Heart right ventricle (tissue), 16 donors: ENCODE results near the gene STRA6. TPM values are rescaled to one million over a fixed set of nuclear protein-coding genes. Genes with fewer than 3 reads are reported as not detected.

Experiments used
- ATAC-seq, 8 donors: fragments of 200-7000 bp; cut with Tn5 transposase; one replicate each; pipeline ENCODE4 v1.9.1; 2020; ENCODE audit warnings: mild to moderate bottlenecking in 8 of 8, moderate library complexity in 8 of 8, moderate number of reproducible peaks in 1 of 8
- DNase-seq, 2 donors: peaks; one replicate each; pipeline ENCODE4 v3.0.0-alpha.2; 2020
- H3K27ac ChIP-seq, 10 donors: fragments of 200-600 bp; sonication (generic) in 2 of 10; one replicate each; pipeline versions ENCODE4 v1.5.0 to v1.8.0; 2020 to 2022; ENCODE audit warnings: mild to moderate bottlenecking in 3 of 10
- H3K27me3 ChIP-seq, 7 donors: fragments of 200-600 bp; one replicate each; pipeline ENCODE4 v1.8.0; 2021 to 2022; ENCODE audit warnings: mild to moderate bottlenecking in 2 of 7
- H3K36me3 ChIP-seq, 9 donors: fragments of 200-600 bp; sonication (generic) in 1 of 9; one replicate each; pipeline versions ENCODE4 v1.5.0 to v1.8.0; 2020 to 2022; ENCODE audit warnings: mild to moderate bottlenecking in 2 of 9
- H3K4me1 ChIP-seq, 9 donors: fragments of 200-600 bp; sonication (generic) in 1 of 9; one replicate each; pipeline versions ENCODE4 v1.5.0 to v1.8.0; 2020 to 2022; ENCODE audit warnings: mild to moderate bottlenecking in 4 of 9
- H3K4me3 ChIP-seq, 10 donors: fragments of 200-600 bp; sonication (generic) in 2 of 10; one replicate each; pipeline versions ENCODE4 v1.5.0 to v1.8.0; 2020 to 2022; ENCODE audit warnings: mild to moderate bottlenecking in 7 of 10, moderate library complexity in 2 of 10
- H3K9me3 ChIP-seq, 11 donors: fragments of 200-600 bp in 10 of 11; sonication (generic) in 2 of 11; one replicate each; pipeline versions ENCODE4 v1.5.0 to v1.8.0; 2013 to 2022; ENCODE audit warnings: mild to moderate bottlenecking in 2 of 11, control low read depth in 1 of 11, moderate library complexity in 1 of 11
- CTCF ChIP-seq, 9 donors: fragments of 200-600 bp; sonication (generic) in 2 of 9; IDR thresholded peaks; one replicate each; pipeline versions ENCODE4 v1.5.0 to v1.8.0; 2021 to 2022; ENCODE audit warnings: antibody characterized with exemption in 9 of 9, mild to moderate bottlenecking in 5 of 9, moderate library complexity in 1 of 9
- WGBS, 2 donors: extraction: QIAGEN DNeasy Blood & Tissue Kit; methylation state at CpG; one replicate each; pipeline ENCODE4 v1.1.7; 2013; ENCODE audit warnings: inconsistent platforms in 1 of 2; 5-methylcytosine and 5-hydroxymethylcytosine counted together
- intact Hi-C, 10 donors: fragments of 100-400 bp; cut with DNase I; formaldehyde crosslinking; loops; one replicate each; pipeline versions ENCODE4 v1.11.1 to v1.14.2; 2022
- polyA plus RNA-seq, 2 donors: library from polyadenylated mRNA; stranded (reverse); fragments of 200-250 nt; gene quantifications; one replicate each; pipeline ENCODE4 v1.2.3, GENCODE V29; 2013
- total RNA-seq, 10 donors: library from RNA; stranded (reverse); fragmentation: NEBNext Ultra II Directional in 3 of 10; extraction: Animal tissue kit (Norgen Biotek cat#: 25700) in 3 of 10; gene quantifications; one replicate each; pipeline versions ENCODE4 v1.2.1 to v1.2.4, GENCODE V29; 2021 to 2023
- donor health status: Arrhythmogenic right ventricular cardiomyopathy.
- donor health status: ischemic (EF 13 %, LVEDD 7.1; RV severe dilation, severe dysfunction).
- donor health status: healthy with polysubstance abuse.
- donor health status: DM: no; HTN: yes; CAD: no.
- donor health status: DM: no; HTN: no; CAD: no.
- donor health status: ischemic (EF 25% LVEDD 6.9; RV normal size, moderate dysfunction).
- donor health status: ischemic (EF 25% LVEDD 5.7; RV mildly dilated, moderate dysfunction).
- donor health status: healthy.
- donor health status: DM: yes; HTN: yes; CAD: no.
- donor health status: Ischemic cardiomyopathy.
- donor health status: ischemic (EF 35%, LVEDD 5.7; RV mildly dilated, moderate dysfunction).
- donor health status: nonischemic (EF 11% LVEDD 7.7; RV severe dilation, severe dysfunction).
- donor health status: DM: yes; HTN: yes; CAD: no.
- donor health status: PGD.
- donor health status: ischemic (EF 29% LVEDD 5.4; RV normal size, mild dysfunction).
- donor health status: nonischemic (EF 23%, LVEDD 6.1; RV moderate dilation, normal function).

STRA6 gene
- total and polyA plus RNA-seq, 12 donors = 0.03 to 0.21 (median 0.14) TPM; not detected in 8

- H3K4me1 ChIP-seq = peaks cover 18 to 97% (median 62%) of the 10 kb centered on the region in 9 donors
- H3K36me3 ChIP-seq = no peaks in the 10 kb centered on the region
- no peak for DNase-seq
- no peak for TF ChIP-seq CTCF (IDR thresholded peaks at IDR 0.05)
- intact Hi-C loops = loop anchor here in 2 of 10 donors (5.0 kb wide), 2 partner anchors 38 to 142 kb away; no protein-coding TSS in a partner anchor
- no peaks in the 10 kb centered on the region for H3K9me3 ChIP-seq
- no peak for ATAC-seq
- WGBS, 2 donors = 91 to 92% methylated on average over 45 of the region's 45 CpGs
- peak overlapping the region in 4 of 10 donors; percentile 84 to 93 (median 90) for H3K27ac ChIP-seq
- no peaks in the 10 kb centered on the region for H3K27me3 ChIP-seq
- peak overlapping the region in 8 of 10 donors; percentile 9 to 54 (median 48) for H3K4me3 ChIP-seq
Measured at GRCh38 chr15:74175271-74176191, 27.1 kb downstream of the STRA6 start.

- Histone ChIP-seq H3K4me3 (peak overlapping the region in 9 of 10 donors; percentile 3 to 54 (median 47)), H3K27ac (peak overlapping the region in 7 of 10 donors; percentile 72 to 93 (median 84)), H3K9me3 (no peaks in the 10 kb centered on the region), H3K36me3 (no peaks in the 10 kb centered on the region), H3K27me3 (no peaks in the 10 kb centered on the region), H3K4me1 (peaks cover 15 to 96% (median 59%) of the 10 kb centered on the region in 9 donors)
- DNase-seq (no peak), ATAC-seq (no peak)
- intact Hi-C loops = loop anchor here in 3 of 10 donors (5.0 kb wide), 2 partner anchors 38 to 142 kb away; no protein-coding TSS in a partner anchor
- TF ChIP-seq CTCF (IDR thresholded peaks at IDR 0.05) = no peak
- 72 to 78% methylated on average over 14 of the region's 14 CpGs for whole genome bisulfite sequencing, 2 donors
Measured at GRCh38 chr15:74174958-74175253, 27.7 kb downstream of the STRA6 start.

GRCh38 chr15:74174219-74174957 is 28.2 kb downstream of the STRA6 start:
- H3K4me1 ChIP-seq = peaks cover 11 to 93% (median 54%) of the 10 kb centered on the region in 9 donors
- peak; percentile 21 to 70 (median 57) for ATAC-seq

More at GRCh38 chr15:74174219-74174957, 28.2 kb downstream of the STRA6 start:
- Histone ChIP-seq H3K9me3 (no peaks in the 10 kb centered on the region), H3K36me3 (no peaks in the 10 kb centered on the region), H3K27ac (peak overlapping the region; percentile 22 to 93 (median 82)), H3K27me3 (no peaks in the 10 kb centered on the region), H3K4me3 (peak overlapping the region in 9 of 10 donors; percentile 3 to 54 (median 47))
- no peak for TF ChIP-seq CTCF (IDR thresholded peaks at IDR 0.05)
- DNase-seq = peak; percentile 35 to 57
- 60 to 63% methylated on average over 20 of the region's 20 CpGs for WGBS, 2 donors
- intact Hi-C loops = loop anchor here in 1 of 10 donors (5.0 kb wide), 1 partner anchor 37 kb away; no protein-coding TSS in a partner anchor
